ENCODE results near the gene RIMS4. TPM values are rescaled to one million over a fixed set of nuclear protein-coding genes. Genes with fewer than 3 reads are reported as not detected.
A peak's percentile ranks its signal among the peaks of the same experiment; 100 is the strongest.

The RIMS4 gene
- total and polyA plus RNA-seq, 2 donors (not counting 1 experiment from before 2014, with no cell fraction given): not detected

DNA sequence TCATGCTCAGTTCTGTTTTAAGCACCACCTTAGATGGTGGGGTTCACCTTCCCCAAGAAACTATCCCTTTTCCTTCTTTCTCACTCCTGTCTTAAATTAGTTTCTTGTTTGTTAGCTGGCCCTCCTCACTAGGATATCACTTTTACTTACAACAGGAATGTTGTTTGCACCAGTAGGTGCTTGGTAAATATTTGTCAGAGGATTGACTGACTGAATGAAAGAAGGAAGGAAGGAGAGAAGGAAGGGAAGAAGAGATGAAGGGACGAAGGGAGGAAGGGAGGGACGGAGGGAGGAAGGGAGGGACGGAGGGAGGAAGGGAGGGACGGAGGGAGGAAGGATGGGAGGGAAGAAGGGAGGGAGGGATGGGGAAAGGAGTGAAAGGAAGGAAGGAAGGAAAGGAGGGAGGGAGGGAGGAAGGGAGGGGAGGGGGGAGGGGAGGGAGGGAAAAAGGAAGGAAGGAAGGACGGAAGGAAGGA is 65.2 kb downstream of the RIMS4 start:
- H3K27ac ChIP-seq (ENCODE audit: low read length in 2 of 2): no peak overlapping the region
- H4K20me1 ChIP-seq (ENCODE audit: control insufficient read depth, insufficient read depth, low read length, poor library complexity, severe bottlenecking): no peaks in the 10 kb centered on the region
- ChIA-PET CTCF (interaction anchor here (2.0 kb wide), 1 partner anchor 13 kb away, joined by 4 read pairs; no protein-coding TSS in a partner anchor), POLR2A (no interaction called here)
- peaks cover 27% of the 10 kb centered on the region for H3K4me1 Mint-ChIP-seq
- H3K27ac Mint-ChIP-seq: no peak overlapping the region
- H3K9me3 ChIP-seq (ENCODE audit: control extremely low read depth in 1 of 3, control insufficient read depth in 2 of 3, insufficient read depth in 1 of 3, low read length in 2 of 3): peaks cover 0 to 3% (median 0%) of the 10 kb centered on the region in 3 donors
- no peaks in the 10 kb centered on the region for H3K36me3 ChIP-seq (replicated peaks in 1 of 2; ENCODE audit: control extremely low read depth in 1 of 2, control insufficient read depth in 1 of 2, extremely low read depth in 1 of 2, insufficient read depth in 2 of 2, low read length in 1 of 2)
- WGBS (ENCODE audit: insufficient coverage): 63% methylated on average over 2 of the region's 5 CpGs
- H3K4me3 Mint-ChIP-seq: peak overlapping the region; percentile 76
- H3K27me3 ChIP-seq (replicated peaks in 1 of 4; ENCODE audit: control extremely low read depth in 1 of 4, control insufficient read depth in 3 of 4, insufficient read depth in 4 of 4, low read length in 3 of 4): peaks cover 0 to 42% (median 20%) of the 10 kb centered on the region in 4 experiments
- H3K4me3 ChIP-seq (ENCODE audit: control extremely low read depth in 1 of 5, extremely low read depth in 1 of 5, insufficient read depth in 1 of 5, low read depth in 2 of 5, low read length in 4 of 5): peak overlapping the region in 1 of 5 experiments; percentile 48
- H3K4me2 ChIP-seq (replicated peaks; ENCODE audit: low read depth, low read length, poor library complexity, severe bottlenecking): peak overlapping the region; percentile 90
- no peak for ATAC-seq (ENCODE audit: low read depth)
- no peak overlapping the region for H2AFZ ChIP-seq (ENCODE audit: insufficient read depth, low read depth, low read length, poor library complexity, severe bottlenecking)
- no peaks in the 10 kb centered on the region for H3K9me3 Mint-ChIP-seq (ENCODE audit: insufficient read depth)
- intact Hi-C loops (cut with micrococcal nuclease): loop anchor here (5.0 kb wide), 1 partner anchor 352 kb away; no protein-coding TSS in a partner anchor
- no peak overlapping the region for H3K9ac ChIP-seq (ENCODE audit: low read length)
- TF ChIP-seq, protein P1, sequence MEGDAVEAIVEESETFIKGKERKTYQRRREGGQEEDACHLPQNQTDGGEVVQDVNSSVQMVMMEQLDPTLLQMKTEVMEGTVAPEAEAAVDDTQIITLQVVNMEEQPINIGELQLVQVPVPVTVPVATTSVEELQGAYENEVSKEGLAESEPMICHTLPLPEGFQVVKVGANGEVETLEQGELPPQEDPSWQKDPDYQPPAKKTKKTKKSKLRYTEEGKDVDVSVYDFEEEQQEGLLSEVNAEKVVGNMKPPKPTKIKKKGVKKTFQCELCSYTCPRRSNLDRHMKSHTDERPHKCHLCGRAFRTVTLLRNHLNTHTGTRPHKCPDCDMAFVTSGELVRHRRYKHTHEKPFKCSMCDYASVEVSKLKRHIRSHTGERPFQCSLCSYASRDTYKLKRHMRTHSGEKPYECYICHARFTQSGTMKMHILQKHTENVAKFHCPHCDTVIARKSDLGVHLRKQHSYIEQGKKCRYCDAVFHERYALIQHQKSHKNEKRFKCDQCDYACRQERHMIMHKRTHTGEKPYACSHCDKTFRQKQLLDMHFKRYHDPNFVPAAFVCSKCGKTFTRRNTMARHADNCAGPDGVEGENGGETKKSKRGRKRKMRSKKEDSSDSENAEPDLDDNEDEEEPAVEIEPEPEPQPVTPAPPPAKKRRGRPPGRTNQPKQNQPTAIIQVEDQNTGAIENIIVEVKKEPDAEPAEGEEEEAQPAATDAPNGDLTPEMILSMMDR (IDR thresholded peaks at IDR 0.05): no peak
- TF ChIP-seq EZH2 (IDR thresholded peaks at IDR 0.05; ENCODE audit: borderline replicate concordance, insufficient read depth, low read depth, low read length, poor library complexity, severe bottlenecking): no peak
- H3K27me3 Mint-ChIP-seq: peaks cover 32% of the 10 kb centered on the region
- peaks cover 7 to 14% of the 10 kb centered on the region in 2 donors for H3K4me1 ChIP-seq (ENCODE audit: control insufficient read depth in 2 of 2, insufficient read depth in 2 of 2, low read length in 2 of 2)
- no peaks in the 10 kb centered on the region for H3K79me2 ChIP-seq (ENCODE audit: control insufficient read depth, insufficient read depth, low read length)
- DNase-seq: no peak

- POLR2A ChIA-PET: no interaction called here
- peaks cover 7 to 9% of the 10 kb centered on the region in 2 donors for H3K4me1 ChIP-seq (ENCODE audit: control insufficient read depth in 2 of 2, insufficient read depth in 2 of 2, low read length in 2 of 2)
- Mint-ChIP-seq H3K4me3 (no peak overlapping the region), H3K27ac (no peak overlapping the region), H3K4me1 (peaks cover 27% of the 10 kb centered on the region), H3K27me3 (peaks cover 24% of the 10 kb centered on the region), H3K9me3 (ENCODE audit: insufficient read depth) (no peaks in the 10 kb centered on the region)
- H3K9ac ChIP-seq (ENCODE audit: low read length): no peak overlapping the region
- H3K4me2 ChIP-seq (replicated peaks; ENCODE audit: low read depth, low read length, poor library complexity, severe bottlenecking): no peak overlapping the region
- 96% methylated on average over 11 of the region's 12 CpGs for WGBS (ENCODE audit: insufficient coverage)
- no peak overlapping the region for H2AFZ ChIP-seq (ENCODE audit: insufficient read depth, low read depth, low read length, poor library complexity, severe bottlenecking)
- no peak for TF ChIP-seq EZH2 (IDR thresholded peaks at IDR 0.05; ENCODE audit: borderline replicate concordance, insufficient read depth, low read depth, low read length, poor library complexity, severe bottlenecking)
- no peak for DNase-seq
- no peak overlapping the region for H3K4me3 ChIP-seq (ENCODE audit: control extremely low read depth in 1 of 5, extremely low read depth in 1 of 5, insufficient read depth in 1 of 5, low read depth in 2 of 5, low read length in 4 of 5)
- no peak overlapping the region for H3K27ac ChIP-seq (ENCODE audit: low read length in 2 of 2)
- CTCF ChIA-PET: interaction anchor here (2.0 kb wide), 1 partner anchor 12 kb away, joined by 4 read pairs; no protein-coding TSS in a partner anchor
- no peak for ATAC-seq (ENCODE audit: low read depth)
- H3K27me3 ChIP-seq (replicated peaks in 1 of 4; ENCODE audit: control extremely low read depth in 1 of 4, control insufficient read depth in 3 of 4, insufficient read depth in 4 of 4, low read length in 3 of 4): peaks cover 0 to 34% (median 17%) of the 10 kb centered on the region in 4 experiments
- no peaks in the 10 kb centered on the region for H3K79me2 ChIP-seq (ENCODE audit: control insufficient read depth, insufficient read depth, low read length)
- no peaks in the 10 kb centered on the region for H3K36me3 ChIP-seq (replicated peaks in 1 of 2; ENCODE audit: control extremely low read depth in 1 of 2, control insufficient read depth in 1 of 2, extremely low read depth in 1 of 2, insufficient read depth in 2 of 2, low read length in 1 of 2)
- no peaks in the 10 kb centered on the region for H4K20me1 ChIP-seq (ENCODE audit: control insufficient read depth, insufficient read depth, low read length, poor library complexity, severe bottlenecking)
- intact Hi-C loops (cut with micrococcal nuclease): no loop called here
- peaks cover 0 to 3% (median 0%) of the 10 kb centered on the region in 3 donors for H3K9me3 ChIP-seq (ENCODE audit: control extremely low read depth in 1 of 3, control insufficient read depth in 2 of 3, insufficient read depth in 1 of 3, low read length in 2 of 3)
Observed at GRCh38 chr20:44743916-44744655, 66.3 kb downstream of the RIMS4 start.

All from B cell (primary cell).